ENCODE measurements around the gene CA10.

- TF ChIP-seq, protein P1, sequence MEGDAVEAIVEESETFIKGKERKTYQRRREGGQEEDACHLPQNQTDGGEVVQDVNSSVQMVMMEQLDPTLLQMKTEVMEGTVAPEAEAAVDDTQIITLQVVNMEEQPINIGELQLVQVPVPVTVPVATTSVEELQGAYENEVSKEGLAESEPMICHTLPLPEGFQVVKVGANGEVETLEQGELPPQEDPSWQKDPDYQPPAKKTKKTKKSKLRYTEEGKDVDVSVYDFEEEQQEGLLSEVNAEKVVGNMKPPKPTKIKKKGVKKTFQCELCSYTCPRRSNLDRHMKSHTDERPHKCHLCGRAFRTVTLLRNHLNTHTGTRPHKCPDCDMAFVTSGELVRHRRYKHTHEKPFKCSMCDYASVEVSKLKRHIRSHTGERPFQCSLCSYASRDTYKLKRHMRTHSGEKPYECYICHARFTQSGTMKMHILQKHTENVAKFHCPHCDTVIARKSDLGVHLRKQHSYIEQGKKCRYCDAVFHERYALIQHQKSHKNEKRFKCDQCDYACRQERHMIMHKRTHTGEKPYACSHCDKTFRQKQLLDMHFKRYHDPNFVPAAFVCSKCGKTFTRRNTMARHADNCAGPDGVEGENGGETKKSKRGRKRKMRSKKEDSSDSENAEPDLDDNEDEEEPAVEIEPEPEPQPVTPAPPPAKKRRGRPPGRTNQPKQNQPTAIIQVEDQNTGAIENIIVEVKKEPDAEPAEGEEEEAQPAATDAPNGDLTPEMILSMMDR (conservative IDR thresholded peaks at IDR 0.05), result no peak
- no peak for TF ChIP-seq EZH2 (IDR thresholded peaks at IDR 0.05; ENCODE audit: low read depth)
These were observed 470.6 kb downstream of the CA10 start for GRCh38 chr17:51687887-51688286.

Measured in PC-9 (cell line).